ELR (cell line): ENCODE results near the gene TIGD1.
"Not testable (repeated sequence)": the region's sequence is repeated elsewhere in the genome, so short reads cannot be mapped to it uniquely, and the experiment has no call there.

Experiments used
- DNase-seq: peaks from one replicate; pipeline ENCODE4 v3.0.0-alpha.2; 2015; ENCODE audit warnings: low read depth

Gene TIGD1

DNA sequence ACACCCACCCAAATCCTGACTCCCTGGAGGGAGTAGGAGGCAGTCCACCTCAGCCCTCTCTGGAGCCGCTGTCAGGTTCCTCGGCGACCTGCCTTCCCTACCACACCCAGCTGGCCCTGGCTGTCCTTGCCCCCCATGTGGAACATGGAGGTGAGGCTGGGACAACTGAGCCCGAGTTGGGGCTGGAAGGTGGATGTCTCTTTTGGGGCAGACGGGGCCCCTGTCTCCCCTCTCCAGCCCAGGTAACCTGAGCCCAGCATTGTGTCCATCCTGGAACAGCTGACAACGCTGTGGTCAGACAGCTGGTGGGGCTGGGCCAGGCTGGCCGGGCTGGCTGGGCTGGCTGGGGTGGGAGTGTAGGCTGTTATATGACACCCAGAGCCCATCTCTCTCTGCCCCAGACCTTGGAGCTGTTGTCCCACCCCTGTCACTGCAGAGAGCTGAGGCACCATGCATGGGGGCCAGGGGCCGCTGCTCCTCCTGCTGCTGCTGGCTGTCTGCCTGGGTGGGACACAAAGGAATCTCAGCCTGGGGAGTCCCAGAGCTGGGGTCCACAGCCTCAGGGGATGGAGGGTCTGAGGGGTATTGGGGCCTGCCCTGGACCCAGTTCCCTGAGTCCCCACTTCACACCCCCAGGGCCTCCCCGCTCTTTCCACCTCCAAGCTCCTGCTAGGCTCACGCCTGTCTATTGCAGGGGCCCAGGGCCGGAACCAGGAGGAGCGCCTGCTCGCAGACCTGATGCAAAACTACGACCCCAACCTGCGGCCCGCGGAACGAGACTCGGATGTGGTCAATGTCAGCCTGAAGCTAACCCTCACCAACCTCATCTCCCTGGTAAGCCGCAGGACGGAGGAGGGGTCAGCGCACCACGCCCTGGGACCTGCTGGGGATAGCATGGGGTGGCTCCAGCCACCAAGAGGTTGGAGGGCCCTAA is 10.8 kb downstream of the TIGD1 start, which contains the start of gene CHRNG:
Gene CHRNG (plus strand): TSS at position 395 of the 934 bp plus-strand sequence. CDS start 56 bp downstream, at position 451.
- DNase-seq: no peak

DNA sequence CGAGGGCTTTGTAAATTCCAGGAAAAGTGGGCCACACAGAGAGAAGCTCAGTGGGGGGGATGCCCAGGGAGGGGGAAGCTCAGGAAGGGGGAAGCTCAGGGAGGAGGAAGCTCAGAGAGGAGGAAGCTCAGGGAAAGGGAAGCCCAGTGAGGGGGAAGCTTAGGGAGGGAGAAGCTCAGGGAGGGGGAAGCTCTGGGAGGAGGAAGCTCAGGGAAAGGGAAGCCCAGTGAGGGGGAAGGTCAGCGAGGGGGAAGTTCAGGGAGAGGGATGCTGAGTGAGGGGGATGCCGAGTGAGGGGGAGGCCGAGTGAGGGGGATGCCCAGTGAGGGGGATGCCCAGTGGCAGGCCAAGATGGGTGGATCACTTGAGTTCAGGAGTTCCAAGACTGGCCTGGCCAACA is 11.7 kb downstream of the TIGD1 start:
- no peak for DNase-seq

DNA sequence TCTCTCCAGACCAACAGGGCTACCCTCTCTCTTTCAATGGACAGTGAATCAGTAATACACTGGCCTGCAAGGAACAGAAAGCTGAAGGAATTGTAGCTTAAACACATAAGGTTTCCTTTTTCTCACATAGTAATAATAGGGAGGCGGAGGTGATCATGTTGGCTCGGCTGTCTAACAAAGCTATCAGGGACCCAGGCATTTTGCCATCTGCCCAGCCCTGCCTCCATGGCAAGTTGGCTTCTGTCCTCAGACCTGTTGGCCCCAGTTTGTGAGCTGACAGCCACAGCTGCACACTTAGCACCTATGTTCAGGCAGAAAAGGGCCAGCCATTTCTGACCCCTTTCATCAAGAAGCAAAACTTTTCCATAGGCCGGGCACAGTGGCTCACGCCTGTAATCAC is 12.9 kb downstream of the TIGD1 start:
- DNase-seq: no peak

DNA sequence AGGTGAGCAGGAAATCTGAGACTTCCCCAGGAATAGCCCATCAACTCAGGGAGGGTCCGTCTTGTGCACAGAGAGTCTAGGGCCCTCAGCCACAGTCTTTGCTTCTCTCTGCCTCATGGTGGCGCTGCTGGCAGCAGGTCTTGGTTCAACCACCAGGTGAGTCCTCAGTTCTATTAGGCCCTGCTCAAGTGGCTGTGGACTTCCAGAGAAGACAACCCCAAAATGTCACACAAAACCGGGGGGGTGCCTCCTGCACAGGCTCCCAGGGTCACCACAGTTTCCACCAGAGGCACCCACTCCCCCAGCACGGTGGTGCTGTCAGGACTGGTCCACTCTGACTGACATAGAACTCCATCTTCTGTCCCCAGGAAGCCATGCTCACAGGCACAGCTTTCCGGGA is 13.3 kb downstream of the TIGD1 start:
- DNase-seq: peak; percentile 24

DNA sequence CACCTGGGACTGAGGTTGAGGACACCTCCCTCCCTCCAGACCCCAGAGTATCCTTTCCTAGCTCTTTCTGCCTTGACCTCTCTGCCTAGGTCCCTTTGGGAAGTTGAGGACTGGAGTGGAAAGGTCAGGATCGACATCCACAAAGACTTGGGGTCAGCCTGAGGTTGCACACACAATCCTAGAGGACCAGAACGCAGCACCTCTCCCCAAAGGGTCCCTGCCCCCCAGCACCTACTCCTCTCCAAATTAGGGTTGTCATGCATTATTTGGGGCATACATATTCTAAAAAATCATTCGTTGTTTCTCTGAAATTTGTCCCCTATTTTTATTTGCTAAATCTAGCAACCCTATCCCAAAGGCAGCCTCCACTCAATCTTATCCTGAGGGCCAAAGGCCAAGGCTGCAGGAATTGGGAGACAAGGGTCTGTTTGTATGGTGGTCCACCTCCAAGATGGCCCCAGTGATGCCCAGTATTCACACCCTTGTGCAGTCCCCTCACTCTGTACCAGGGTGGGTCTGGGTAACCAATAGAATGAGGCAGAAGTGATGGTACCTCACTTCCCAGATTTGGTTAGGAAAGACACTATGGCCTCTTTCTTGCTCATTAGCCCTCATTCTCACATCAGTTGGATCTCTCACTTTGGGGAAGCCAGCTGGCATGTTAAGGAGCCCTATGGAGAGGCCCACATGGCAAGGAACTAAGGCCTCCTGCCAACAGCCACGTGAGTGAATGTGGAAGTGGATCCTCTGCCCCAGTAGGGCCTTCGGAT is 14.4 kb downstream of the TIGD1 start:
- no peak for DNase-seq

DNA sequence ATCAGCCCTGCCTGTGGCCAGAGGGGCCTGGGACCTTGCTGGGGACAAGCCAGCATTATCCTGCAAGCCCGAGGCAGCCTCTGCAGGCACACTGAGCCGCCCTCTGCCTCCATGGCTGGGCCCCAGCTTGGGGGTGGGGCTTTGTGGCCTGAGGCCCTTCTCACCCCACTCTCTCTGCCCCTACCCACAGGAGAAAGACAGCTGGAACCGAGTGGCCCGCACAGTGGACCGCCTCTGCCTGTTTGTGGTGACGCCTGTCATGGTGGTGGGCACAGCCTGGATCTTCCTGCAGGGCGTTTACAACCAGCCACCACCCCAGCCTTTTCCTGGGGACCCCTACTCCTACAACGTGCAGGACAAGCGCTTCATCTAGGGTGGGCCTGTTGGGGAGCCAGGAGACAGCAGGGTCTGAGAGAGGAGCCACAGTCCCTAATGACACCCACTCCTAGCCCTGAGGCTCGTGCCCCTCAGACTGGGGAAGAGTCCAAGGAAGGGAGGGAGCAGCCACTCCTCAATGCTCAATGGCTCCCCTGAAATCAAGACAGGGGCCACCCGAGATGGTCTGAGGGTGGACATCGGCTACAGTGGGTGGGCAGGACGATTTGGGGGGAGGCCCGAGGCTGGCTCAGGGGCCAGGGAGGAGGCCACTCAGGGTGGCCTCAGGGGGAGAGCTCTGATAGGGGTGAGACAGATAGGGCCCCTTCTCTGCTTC is 15.3 kb downstream of the TIGD1 start:
- DNase-seq: no peak

DNA sequence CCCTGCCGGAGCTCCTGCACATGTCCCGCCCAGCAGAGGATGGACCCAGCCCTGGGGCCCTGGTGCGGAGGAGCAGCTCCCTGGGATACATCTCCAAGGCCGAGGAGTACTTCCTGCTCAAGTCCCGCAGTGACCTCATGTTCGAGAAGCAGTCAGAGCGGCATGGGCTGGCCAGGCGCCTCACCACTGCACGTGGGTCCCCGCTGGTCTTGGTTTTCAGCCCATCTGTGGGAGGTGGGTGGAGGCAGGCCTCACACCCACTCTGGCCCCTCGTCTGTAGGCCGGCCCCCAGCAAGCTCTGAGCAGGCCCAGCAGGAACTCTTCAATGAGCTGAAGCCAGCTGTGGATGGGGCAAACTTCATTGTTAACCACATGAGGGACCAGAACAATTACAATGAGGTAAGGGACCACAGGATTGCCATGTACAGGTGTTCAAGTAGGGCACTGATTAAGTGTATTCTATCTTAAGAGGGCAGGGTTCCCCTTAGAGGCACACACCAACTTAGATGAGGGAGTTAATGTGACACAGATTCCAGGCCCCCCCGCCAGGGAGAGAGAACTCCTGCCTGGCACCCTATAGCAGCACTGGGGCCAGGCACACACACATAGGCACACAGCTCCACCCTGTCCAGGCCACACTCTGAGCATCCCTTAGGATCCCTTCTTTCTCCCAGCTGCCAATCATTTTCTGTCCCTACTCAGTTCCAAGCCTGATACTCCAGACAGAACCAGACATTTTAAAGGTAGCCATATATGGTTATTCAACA is 16.2 kb downstream of the TIGD1 start:
- no peak for DNase-seq

DNA sequence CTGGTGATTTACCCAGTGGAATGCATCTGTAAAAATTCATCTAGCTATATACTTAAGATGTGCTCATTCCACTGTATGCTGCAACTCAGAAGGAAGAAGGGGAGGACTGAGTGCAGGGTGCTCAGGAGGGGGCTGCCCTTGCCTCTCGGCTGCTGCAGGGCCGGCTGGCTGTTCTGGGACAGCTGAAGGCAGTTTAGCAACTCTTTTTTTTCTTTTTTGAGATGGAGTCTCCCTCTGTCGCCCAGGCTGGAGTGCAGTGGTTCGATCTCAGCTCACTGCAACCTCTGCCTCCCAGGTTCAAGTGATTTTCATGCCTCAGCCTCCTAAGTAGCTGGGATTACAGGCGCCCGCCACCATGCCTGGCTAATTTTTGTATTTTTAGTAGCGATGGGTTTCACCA is 17.5 kb downstream of the TIGD1 start:
- DNase-seq: not testable (repeated sequence)

DNA sequence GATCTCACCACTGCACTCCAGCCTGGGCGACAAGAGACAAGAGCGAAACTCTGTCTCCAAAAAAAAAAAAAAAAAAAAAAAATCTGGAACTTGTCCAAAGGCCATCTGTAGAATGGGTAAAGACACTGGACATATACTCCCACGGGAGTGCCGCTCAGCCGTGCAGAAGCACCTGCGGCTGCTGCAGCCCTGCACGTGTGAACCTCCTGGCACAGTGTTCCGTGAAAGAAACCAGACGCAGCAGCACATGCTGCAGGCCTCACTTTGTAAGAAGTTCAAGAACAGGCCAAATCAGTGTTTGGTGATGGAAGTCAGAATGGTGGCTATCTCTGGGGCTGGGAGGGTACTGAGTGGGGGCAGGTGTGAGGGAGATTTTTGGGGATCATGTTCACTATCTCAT is 17.9 kb downstream of the TIGD1 start:
- DNase-seq: no peak

DNA sequence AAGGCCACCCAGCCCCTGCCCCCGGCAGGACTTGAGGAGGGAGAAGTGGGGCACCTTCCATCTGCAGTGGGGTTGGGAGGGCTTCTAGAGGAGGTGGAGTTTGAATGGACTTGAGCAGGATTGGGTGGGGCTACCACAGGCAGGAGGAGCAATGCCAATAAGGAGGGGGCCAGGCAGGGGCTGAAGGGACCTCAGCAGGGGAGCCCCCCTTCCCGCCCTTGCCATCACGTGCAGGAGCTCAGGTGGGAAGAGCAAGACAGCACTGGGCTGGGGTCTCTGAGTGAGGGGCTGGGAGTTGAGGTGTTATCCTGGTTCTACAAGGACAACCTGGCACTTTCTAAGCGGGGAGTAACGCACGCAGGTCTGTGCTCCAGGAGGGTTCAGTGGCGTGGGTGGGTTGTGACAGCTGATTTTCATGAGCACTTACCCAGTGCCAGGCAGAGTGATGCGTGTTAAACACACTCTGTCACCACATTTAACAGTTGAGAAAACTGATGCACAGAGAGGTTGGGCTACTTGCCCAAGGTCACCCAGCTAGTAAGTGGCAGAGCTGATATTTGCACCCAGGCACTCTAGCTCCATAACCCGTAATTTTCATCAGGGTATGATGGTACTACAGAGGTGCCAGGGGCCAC is 19.6 kb downstream of the TIGD1 start:
- no peak for DNase-seq

DNA sequence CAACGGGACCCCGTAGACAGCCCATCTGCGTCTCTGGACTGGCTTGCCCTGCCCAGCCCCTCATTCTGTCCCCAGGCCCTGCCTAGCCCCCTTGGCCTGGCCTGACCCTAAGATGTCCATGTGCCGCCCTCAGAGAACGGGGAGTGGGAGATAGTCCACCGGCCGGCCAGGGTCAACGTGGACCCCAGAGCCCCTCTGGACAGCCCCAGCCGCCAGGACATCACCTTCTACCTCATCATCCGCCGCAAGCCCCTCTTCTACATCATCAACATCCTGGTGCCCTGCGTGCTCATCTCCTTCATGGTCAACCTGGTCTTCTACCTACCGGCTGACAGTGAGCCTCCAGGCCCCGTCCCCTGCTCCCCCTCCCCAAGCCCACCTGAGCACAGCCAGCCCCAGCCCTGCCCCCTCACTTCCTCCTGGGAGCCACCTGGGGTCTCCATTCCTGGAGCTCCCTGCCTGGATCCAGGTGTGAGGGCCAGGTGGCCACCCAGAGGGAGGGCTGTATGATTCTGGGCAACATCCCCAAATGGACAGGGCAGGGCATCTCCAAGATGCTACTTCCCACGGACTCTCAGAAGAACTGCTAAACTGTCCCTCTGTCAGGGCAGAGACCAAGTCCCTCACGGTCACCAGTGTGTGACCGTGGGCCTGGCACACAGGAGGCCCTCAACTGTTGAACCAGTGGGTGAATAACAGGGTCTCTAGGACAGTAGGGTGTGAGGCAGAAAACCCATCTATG is 20.4 kb downstream of the TIGD1 start:
- no peak for DNase-seq

DNA sequence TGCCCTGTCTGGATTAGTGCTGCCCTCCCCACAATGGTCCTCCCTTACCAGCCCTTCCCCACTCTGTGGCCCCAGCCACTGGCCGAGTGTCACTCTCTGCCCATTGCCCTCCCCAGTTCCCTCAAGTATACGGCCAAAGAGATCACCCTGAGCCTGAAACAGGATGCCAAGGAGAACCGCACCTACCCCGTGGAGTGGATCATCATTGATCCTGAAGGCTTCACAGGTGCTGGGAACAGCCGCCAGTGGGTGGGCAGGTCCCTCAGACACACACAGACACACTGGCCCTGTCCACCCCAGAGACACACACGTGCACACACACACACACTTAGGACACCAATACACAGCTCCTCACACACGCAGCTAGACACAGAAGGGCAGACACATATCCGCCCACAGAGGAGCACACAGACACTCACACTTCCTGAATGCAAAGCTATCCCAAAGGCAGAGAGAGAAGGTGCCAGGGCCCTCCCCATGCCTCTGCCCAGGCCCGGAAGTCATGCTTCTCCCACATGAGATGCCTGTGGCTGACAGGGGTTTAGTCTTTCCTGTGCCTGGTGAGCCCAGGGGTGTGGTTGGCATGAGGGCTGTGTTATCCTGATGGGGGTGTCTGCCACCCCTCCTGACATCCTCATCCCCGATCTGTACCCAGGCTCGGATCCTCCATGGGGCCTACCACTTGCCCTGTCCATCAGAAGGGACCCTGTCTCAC is 21.5 kb downstream of the TIGD1 start:
- no peak for DNase-seq

DNA sequence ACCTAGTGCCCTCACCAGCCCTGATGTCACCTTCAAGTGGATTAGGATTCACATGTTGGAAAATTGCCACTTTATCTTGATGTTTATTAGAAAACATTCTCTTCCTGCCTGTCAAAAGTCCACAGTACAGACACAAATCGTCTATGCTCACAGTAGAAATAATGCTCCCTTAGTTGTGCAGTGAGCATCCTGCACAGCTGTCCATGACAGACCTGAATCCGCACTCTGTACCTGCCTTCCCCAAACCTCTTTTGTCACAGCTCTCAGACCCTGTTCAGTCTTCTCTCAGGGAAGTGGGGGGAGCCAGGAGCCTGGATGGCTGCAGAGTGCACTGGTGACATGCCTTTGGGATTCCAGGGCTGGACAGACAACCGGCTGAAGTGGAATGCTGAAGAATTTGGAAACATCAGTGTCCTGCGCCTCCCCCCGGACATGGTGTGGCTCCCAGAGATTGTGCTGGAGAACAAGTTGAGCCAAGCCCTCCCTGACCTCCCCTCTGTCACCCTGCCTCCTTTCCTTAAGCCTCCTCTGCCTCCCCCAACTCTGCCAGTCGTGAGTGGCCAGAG is 22.4 kb downstream of the TIGD1 start:
- DNase-seq: no peak

DNA sequence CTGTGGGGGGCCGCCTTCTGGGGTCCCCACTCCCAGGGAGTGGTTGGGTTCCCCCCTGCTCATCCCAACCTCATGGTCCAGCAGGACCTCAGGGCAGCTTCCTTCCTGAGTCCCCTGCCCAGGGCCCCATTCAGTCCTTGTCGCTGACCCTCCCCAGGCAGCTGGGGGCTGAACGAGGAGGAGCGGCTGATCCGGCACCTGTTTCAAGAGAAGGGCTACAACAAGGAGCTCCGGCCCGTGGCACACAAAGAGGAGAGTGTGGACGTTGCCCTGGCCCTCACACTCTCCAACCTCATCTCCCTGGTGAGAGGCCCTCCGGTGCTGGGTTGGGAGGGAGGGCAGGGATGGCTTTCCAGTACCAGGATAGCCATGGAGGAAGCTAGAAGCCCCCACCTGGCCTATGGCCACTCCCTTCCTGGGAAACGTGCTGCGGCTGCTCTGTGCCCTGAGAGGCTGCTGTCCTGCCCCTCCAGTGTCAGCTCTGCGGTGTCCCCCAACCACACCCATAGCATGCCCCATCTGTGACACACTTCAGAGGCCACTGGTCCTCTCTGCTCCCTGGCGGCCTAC is 23.9 kb downstream of the TIGD1 start:
- no peak for DNase-seq

DNA sequence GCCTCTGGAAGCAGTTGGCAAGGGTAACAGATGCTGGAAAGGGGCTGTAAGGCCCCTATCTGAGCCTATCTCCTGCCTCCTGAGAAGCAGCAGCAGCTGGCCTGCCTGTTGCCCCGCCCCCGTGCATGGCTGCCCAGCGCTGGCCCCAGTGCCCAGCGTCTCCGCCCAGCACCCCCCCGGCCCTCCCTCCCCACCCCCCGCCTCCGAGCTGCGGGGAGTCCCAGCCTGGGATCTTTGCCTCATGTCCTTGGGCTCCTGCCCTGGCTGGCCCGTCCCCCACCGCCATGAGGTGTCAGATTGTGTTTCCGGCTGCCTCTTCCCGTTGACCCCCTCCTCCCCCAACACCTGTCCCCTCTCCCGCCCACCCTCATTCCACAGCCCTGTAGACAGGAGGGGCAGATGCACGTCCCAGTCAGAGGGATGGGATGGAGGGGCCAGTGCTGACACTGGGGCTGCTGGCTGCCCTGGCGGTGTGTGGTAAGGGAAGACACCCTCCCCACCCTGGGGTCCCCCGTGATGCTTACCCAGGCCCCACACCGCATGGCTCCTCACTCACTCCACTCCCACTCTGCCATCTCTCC is 24.5 kb downstream of the TIGD1 start, which contains the start of gene CHRND:
Gene CHRND (plus strand): TSS at position 370 of the 581 bp plus-strand sequence. CDS start 56 bp downstream, at position 426.
- DNase-seq: no peak

DNA sequence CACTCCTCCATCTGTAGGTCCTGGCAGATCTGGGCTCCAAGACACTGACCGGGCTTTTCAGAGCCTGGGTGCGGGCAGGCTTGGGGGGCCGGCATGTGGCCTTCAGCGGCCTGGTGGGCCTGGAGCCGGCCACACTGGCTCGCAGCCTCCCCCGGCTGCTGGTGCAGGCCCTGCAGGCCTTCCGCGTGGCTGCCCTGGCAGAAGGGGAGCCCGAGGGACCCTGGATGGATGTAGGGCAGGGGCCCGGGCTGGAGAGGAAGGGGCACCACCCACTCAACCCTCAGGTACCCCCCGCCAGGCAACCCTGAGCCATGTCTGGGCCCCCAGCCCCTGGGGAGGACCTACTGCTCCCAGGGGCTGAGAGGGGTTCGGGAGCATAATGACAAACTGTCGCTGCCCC is 25.2 kb downstream of the TIGD1 start:
- DNase-seq: no peak

DNA sequence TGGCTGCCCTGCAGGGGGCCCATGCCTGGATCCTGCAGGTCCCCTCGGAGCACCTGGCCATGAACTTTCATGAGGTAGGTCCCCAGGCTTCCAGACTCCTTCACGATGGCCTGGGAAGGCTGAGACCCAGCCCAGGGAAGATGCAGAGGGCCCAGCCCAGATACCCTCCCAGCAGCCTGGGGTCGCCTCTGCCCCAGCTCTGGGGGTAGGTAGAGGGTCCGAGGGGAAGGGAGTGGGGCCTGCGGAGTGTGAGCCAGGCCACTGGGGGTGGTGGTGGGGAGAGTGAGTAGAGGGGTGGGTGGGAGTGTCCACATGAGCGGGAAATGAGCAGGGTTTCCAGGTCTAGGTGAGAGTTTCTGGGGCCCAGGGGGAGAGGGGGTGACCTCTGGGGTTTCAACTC is 25.6 kb downstream of the TIGD1 start:
- DNase-seq: no peak
